Muscle layer of duodenum (tissue), 2 donors: ENCODE data around the gene DND1.
"Not testable (repeated sequence)": the region's sequence is repeated elsewhere in the genome, so short reads cannot be mapped to it uniquely, and the experiment has no call there.

Source experiments
- H3K27ac ChIP-seq: one replicate; pipeline ENCODE4 v1.7.0; 2013; ENCODE audit warnings: mild to moderate bottlenecking, low read length
- H3K27me3 ChIP-seq: one replicate; pipeline ENCODE4 v1.7.0; 2013; ENCODE audit warnings: low read depth, mild to moderate bottlenecking, control low read depth, low read length
- H3K36me3 ChIP-seq, 2 donors: one replicate each; pipeline ENCODE4 v1.7.0; 2013; ENCODE audit warnings: low read length in 2 of 2, control low read depth in 1 of 2, mild to moderate bottlenecking in 1 of 2; ENCODE audit not compliant: insufficient read depth in 2 of 2, control insufficient read depth in 1 of 2
- H3K4me1 ChIP-seq, 2 donors: one replicate each; pipeline ENCODE4 v1.7.0; 2013; ENCODE audit warnings: low read length in 2 of 2, mild to moderate bottlenecking in 2 of 2, control low read depth in 1 of 2, moderate library complexity in 1 of 2; ENCODE audit not compliant: insufficient read depth in 2 of 2, control insufficient read depth in 1 of 2
- H3K4me3 ChIP-seq, 2 donors: one replicate each; pipeline ENCODE4 v1.7.0; 2013; ENCODE audit warnings: low read length in 2 of 2, low read depth in 1 of 2, mild to moderate bottlenecking in 1 of 2
- H3K9me3 ChIP-seq, 2 donors: one replicate each; pipeline ENCODE4 v1.7.0; 2013; ENCODE audit warnings: low read length in 2 of 2, control low read depth in 1 of 2, mild to moderate bottlenecking in 1 of 2; ENCODE audit not compliant: control insufficient read depth in 1 of 2
- donor health status: healthy.

The DND1 gene

DNA sequence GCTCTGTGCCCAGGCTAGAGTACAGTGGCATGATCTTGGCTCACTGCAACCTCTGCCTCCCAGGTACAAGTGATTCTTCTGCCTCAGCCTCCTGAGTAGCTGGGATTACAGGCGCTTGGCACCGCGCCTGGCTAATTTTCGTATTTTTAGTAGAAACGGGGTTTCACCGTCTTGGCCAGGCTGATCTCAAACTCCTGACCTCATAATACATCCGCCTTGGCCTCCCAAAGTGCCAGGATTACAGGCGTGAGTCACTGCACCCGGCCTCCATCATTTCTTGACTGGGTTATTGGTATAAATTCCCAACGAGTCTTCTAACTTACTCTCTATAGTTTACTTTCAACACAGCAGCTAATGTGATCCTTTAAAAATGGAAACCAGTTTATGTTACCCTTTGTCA, 48.5 kb downstream of the DND1 start:
- H3K9me3 ChIP-seq, H3K27ac ChIP-seq, H3K27me3 ChIP-seq, H3K4me3 ChIP-seq, H3K4me1 ChIP-seq, H3K36me3 ChIP-seq: not testable (repeated sequence)

DNA sequence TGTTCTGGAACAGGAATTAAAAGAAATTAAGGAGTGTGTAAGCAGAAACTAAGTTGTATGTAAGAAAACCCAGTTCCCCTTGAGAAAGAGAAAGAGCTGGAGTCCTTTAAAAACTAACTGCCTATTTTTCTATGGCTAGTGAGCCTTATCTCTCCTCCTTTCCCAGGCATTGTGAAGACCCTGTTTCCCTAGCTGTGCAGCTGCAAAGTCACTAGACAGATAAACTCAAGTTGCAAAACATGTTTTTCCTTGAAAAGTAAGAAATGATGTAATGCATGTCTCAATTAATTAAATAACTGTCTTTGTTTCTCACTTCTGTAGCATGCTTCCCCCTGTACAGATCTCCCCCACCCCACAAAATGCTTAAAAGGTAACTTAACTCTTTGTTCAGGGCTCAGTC, 50.3 kb downstream of the DND1 start:
- not testable (repeated sequence) for H3K9me3 ChIP-seq, H3K27ac ChIP-seq, H3K4me3 ChIP-seq, H3K4me1 ChIP-seq, H3K36me3 ChIP-seq, H3K27me3 ChIP-seq

DNA sequence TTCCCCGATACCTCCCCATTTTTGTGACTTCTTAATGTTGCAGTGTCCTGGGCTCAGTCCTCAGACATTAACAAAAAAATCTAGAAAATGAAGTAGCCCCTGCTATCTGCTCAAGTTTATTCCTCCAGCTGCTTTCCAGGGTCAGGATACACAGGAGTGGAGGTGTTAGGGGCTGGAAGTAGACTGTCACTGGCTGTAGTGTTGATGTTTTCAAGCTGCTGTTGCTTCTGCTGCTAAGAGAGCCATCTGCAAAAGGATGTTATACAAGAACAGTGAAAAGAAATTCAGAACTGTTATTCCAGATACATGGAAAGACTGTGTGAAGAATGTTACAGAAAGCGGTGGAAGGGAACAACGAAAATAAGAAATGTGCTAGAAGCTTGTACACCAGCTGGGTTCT, 51.1 kb downstream of the DND1 start:
- no peaks in the 10 kb centered on the region for H3K4me1 ChIP-seq
- no peak overlapping the region for H3K27ac ChIP-seq
- no peaks in the 10 kb centered on the region for H3K36me3 ChIP-seq
- no peaks in the 10 kb centered on the region for H3K27me3 ChIP-seq
- H3K4me3 ChIP-seq = no peak overlapping the region
- no peaks in the 10 kb centered on the region for H3K9me3 ChIP-seq
